H1 (cell line): Measurements from ENCODE around the gene ZBTB24. TPM values are rescaled to one million over a fixed set of nuclear protein-coding genes. Genes with fewer than 3 reads are reported as not detected.

Source experiments
- CTCF ChIA-PET: fragments of 300-600 bp; sonication (Branson Sonifier 250); formaldehyde crosslinking; loops from one replicate; lab custom pipeline; 2021; ENCODE audit not compliant: partially characterized antibody; lab: Charles Lee
- POLR2A ChIA-PET: fragments of 300-600 bp; sonication (Branson Sonifier 250); formaldehyde crosslinking; loops from one replicate; lab custom pipeline; 2021; ENCODE audit warnings: inconsistent platforms; ENCODE audit not compliant: partially characterized antibody; lab: Charles Lee
- DNase-seq, 2 experiments: peaks; one replicate each; pipeline versions ENCODE4 v3.0.0 to v3.0.0-alpha.2; 2010 to 2022; ENCODE audit warnings: low spot score in 2 of 2, low read depth in 1 of 2, mixed read lengths in 1 of 2
- FAIRE-seq: peaks from 2 replicates; lab custom pipeline; 2011; peaks lifted over from hg19 to GRCh38; lab: Jason Lieb, UNC
- H2AFZ ChIP-seq: 2 replicates; pipeline ENCODE4 v1.8.1; 2012; ENCODE audit warnings: low read length, inconsistent platforms
- H2AK5ac ChIP-seq: 2 replicates; pipeline ENCODE4 v1.6.1; 2013; ENCODE audit warnings: low read depth, low read length
- H2BK120ac ChIP-seq: replicated peaks from 2 replicates; pipeline ENCODE3; 2013; ENCODE audit warnings: low read depth, low read length, inconsistent platforms
- H2BK12ac ChIP-seq: 2 replicates; pipeline ENCODE4 v1.6.1; 2013; ENCODE audit warnings: low read depth, low read length
- H2BK15ac ChIP-seq: 2 replicates; pipeline ENCODE4 v1.6.1; 2013; ENCODE audit warnings: low read length
- H2BK20ac ChIP-seq: 2 replicates; pipeline ENCODE4 v1.6.1; 2013; ENCODE audit warnings: low read length
- H2BK5ac ChIP-seq: 2 replicates; pipeline ENCODE4 v1.6.1; 2013; ENCODE audit warnings: low read depth, low read length
- H3K14ac ChIP-seq: 2 replicates; pipeline ENCODE4 v1.6.1; 2013; ENCODE audit warnings: inconsistent platforms; ENCODE audit not compliant: insufficient read length
- H3K18ac ChIP-seq: 2 replicates; pipeline ENCODE4 v1.6.1; 2013; ENCODE audit warnings: low read length; ENCODE audit errors: extremely low read depth
- H3K23ac ChIP-seq: 2 replicates; pipeline ENCODE4 v1.6.1; 2013; ENCODE audit warnings: inconsistent platforms; ENCODE audit not compliant: insufficient read length
- H3K23me2 ChIP-seq: 2 replicates; pipeline ENCODE4 v1.6.1; 2013; ENCODE audit warnings: low read depth, low read length
- H3K27ac ChIP-seq: 2 replicates; pipeline ENCODE4 v1.6.1; 2011; ENCODE audit warnings: low read depth, low read length, inconsistent platforms
- H3K27me3 ChIP-seq, 4 experiments: replicated peaks in 1 of 4; 1 replicate in 1 of 4; 2 replicates in 3 of 4; pipeline versions ENCODE4 v1.6.1 to v1.8.1; 2011 to 2013; ENCODE audit warnings: low read length in 3 of 4, mild to moderate bottlenecking in 3 of 4, inconsistent platforms in 2 of 4, mixed read lengths in 2 of 4, moderate library complexity in 1 of 4; ENCODE audit not compliant: control insufficient read depth in 3 of 4, insufficient read depth in 3 of 4; ENCODE audit errors: extremely low read depth in 1 of 4
- H3K36me3 ChIP-seq, 4 experiments: 2 replicates each; pipeline versions ENCODE4 v1.6.1 to v1.8.1; 2011 to 2013; ENCODE audit warnings: mild to moderate bottlenecking in 4 of 4, low read length in 3 of 4, moderate library complexity in 2 of 4, control low read depth in 1 of 4, inconsistent platforms in 1 of 4; ENCODE audit not compliant: insufficient read depth in 4 of 4, control insufficient read depth in 2 of 4
- H3K4ac ChIP-seq: replicated peaks from 2 replicates; pipeline ENCODE3; 2013; ENCODE audit warnings: low read length, low read depth, mixed read lengths, inconsistent platforms; ENCODE audit not compliant: insufficient read length
- H3K4me1 ChIP-seq, 4 experiments: replicated peaks in 1 of 4; 1 replicate in 1 of 4; 2 replicates in 3 of 4; pipeline versions ENCODE4 v1.6.1 to v1.8.1; 2011 to 2013; ENCODE audit warnings: low read length in 3 of 4, inconsistent platforms in 2 of 4, mixed read lengths in 1 of 4; ENCODE audit not compliant: insufficient read depth in 4 of 4, control insufficient read depth in 3 of 4
- H3K4me2 ChIP-seq, 2 experiments: 2 replicates each; pipeline versions ENCODE4 v1.6.1 to v1.8.1; 2011 to 2013; ENCODE audit warnings: low read depth in 2 of 2, low read length in 2 of 2, control low read depth in 1 of 2, inconsistent platforms in 1 of 2, mild to moderate bottlenecking in 1 of 2; ENCODE audit not compliant: insufficient read depth in 1 of 2
- H3K4me3 ChIP-seq, 4 experiments: fragments of 200-600, 300-600 bp in 1 of 4; sonication (generic), shearing (Covaris generic), sonication (Bioruptor Twin) in 1 of 4; 2 replicates each; pipeline versions ENCODE4 v1.5.1 to v1.8.1; 2011 to 2016; ENCODE audit warnings: low read length in 4 of 4, low read depth in 3 of 4, control low read depth in 2 of 4, inconsistent platforms in 2 of 4, mild to moderate bottlenecking in 2 of 4, mixed read lengths in 1 of 4, moderate library complexity in 1 of 4; ENCODE audit not compliant: insufficient read depth in 2 of 4; ENCODE audit errors: extremely low read depth in 1 of 4
- H3K56ac ChIP-seq: replicated peaks from 2 replicates; pipeline ENCODE3; 2013; ENCODE audit warnings: low read depth, mild to moderate bottlenecking, mixed read lengths, low read length, inconsistent platforms; ENCODE audit not compliant: insufficient read length
- H3K79me1 ChIP-seq: 2 replicates; pipeline ENCODE4 v1.6.1; 2013; ENCODE audit warnings: low read depth, low read length, control low read depth
- H3K79me2 ChIP-seq, 2 experiments: 2 replicates each; pipeline versions ENCODE4 v1.6.1 to v1.8.1; 2012 to 2013; ENCODE audit warnings: low read length in 2 of 2, mild to moderate bottlenecking in 2 of 2, inconsistent platforms in 1 of 2; ENCODE audit not compliant: insufficient read depth in 2 of 2, control insufficient read depth in 1 of 2
- H3K9ac ChIP-seq, 4 experiments: replicated peaks in 1 of 4; 1 replicate in 1 of 4; 2 replicates in 3 of 4; pipeline versions ENCODE4 v1.6.1 to v1.8.1; 2011 to 2013; ENCODE audit warnings: low read depth in 3 of 4, low read length in 3 of 4, control low read depth in 2 of 4, mild to moderate bottlenecking in 2 of 4, moderate library complexity in 2 of 4, inconsistent platforms in 1 of 4; ENCODE audit errors: extremely low read depth in 1 of 4
- H3K9me3 ChIP-seq, 2 experiments: 2 replicates each; pipeline versions ENCODE4 v1.6.1 to v1.8.1; 2012 to 2013; ENCODE audit warnings: mild to moderate bottlenecking in 2 of 2, moderate library complexity in 2 of 2, control low read depth in 1 of 2, inconsistent platforms in 1 of 2, low read depth in 1 of 2, low read length in 1 of 2, mixed read lengths in 1 of 2; ENCODE audit not compliant: insufficient read depth in 2 of 2
- H4K20me1 ChIP-seq, 2 experiments: replicated peaks in 1 of 2; 2 replicates each; pipeline versions ENCODE3 to v1.8.1; 2011 to 2013; ENCODE audit warnings: inconsistent platforms in 2 of 2, low read length in 2 of 2, mild to moderate bottlenecking in 1 of 2; ENCODE audit not compliant: insufficient read depth in 2 of 2, control insufficient read depth in 1 of 2
- H4K5ac ChIP-seq: 2 replicates; pipeline ENCODE4 v1.6.1; 2013; ENCODE audit warnings: low read length, low read depth, mixed read lengths, inconsistent platforms; ENCODE audit not compliant: insufficient read length
- H4K8ac ChIP-seq: 2 replicates; pipeline ENCODE4 v1.8.0; 2013; ENCODE audit warnings: mild to moderate bottlenecking, moderate library complexity, low read length, inconsistent platforms; ENCODE audit not compliant: insufficient read depth; ENCODE audit errors: extremely low read depth
- H4K91ac ChIP-seq: replicated peaks from 2 replicates; pipeline ENCODE3; 2013; ENCODE audit warnings: low read length, mixed read lengths, inconsistent platforms; ENCODE audit not compliant: insufficient read length
- BACH1 ChIP-seq: IDR thresholded peaks from 2 replicates; pipeline ENCODE4 v1.6.1; 2012; ENCODE audit warnings: low read length, improper control_type of control experiment
- BCL11A ChIP-seq, 2 experiments: IDR thresholded peaks; one replicate each; pipeline ENCODE4 v1.6.1; 2011; ENCODE audit warnings: low read depth in 2 of 2, low read length in 2 of 2, mild to moderate bottlenecking in 2 of 2
- CREB1 ChIP-seq: IDR thresholded peaks from 2 replicates; pipeline ENCODE4 v1.6.1; 2012; ENCODE audit warnings: inconsistent platforms
- GABPA ChIP-seq: IDR thresholded peaks from 2 replicates; pipeline ENCODE4 v1.6.1; 2011; ENCODE audit warnings: mild to moderate bottlenecking, low read length, moderate library complexity, borderline replicate concordance; ENCODE audit not compliant: insufficient read depth
- GTF2F1 ChIP-seq: IDR thresholded peaks from 2 replicates; pipeline ENCODE4 v1.6.1; 2012; ENCODE audit warnings: low read depth, low read length, improper control_type of control experiment, borderline replicate concordance
- HDAC2 ChIP-seq, 2 experiments: fragments of 300-600 bp in 1 of 2; sonication (generic) in 1 of 2; IDR thresholded peaks; 2 replicates each; pipeline ENCODE4 v1.6.1; 2011 to 2012; ENCODE audit warnings: low read depth in 2 of 2, low read length in 2 of 2, mild to moderate bottlenecking in 2 of 2, moderate library complexity in 2 of 2, borderline replicate concordance in 1 of 2, inconsistent platforms in 1 of 2
- JUND ChIP-seq: IDR thresholded peaks from 2 replicates; pipeline ENCODE4 v1.6.1; 2011; ENCODE audit warnings: mild to moderate bottlenecking, improper control_type of control experiment, low read length
- NANOG ChIP-seq: IDR thresholded peaks from 2 replicates; pipeline ENCODE4 v1.6.1; 2011; ENCODE audit warnings: low read length, low read depth, mild to moderate bottlenecking, inconsistent platforms; ENCODE audit not compliant: insufficient read depth, poor library complexity, severe bottlenecking
- PHF8 ChIP-seq: fragments of 200-600 bp; sonication (generic); conservative IDR thresholded peaks from 2 replicates; pipeline ENCODE4 v1.7.1; 2012; ENCODE audit warnings: low read depth, mild to moderate bottlenecking, inconsistent platforms, low read length, moderate library complexity
- RFX5 ChIP-seq: IDR thresholded peaks from 2 replicates; pipeline ENCODE4 v1.6.1; 2011; ENCODE audit warnings: low read depth, low read length, improper control_type of control experiment, borderline replicate concordance
- SUZ12 ChIP-seq: fragments of 200-600 bp; sonication (generic); IDR thresholded peaks from 2 replicates; pipeline ENCODE4 v1.6.1; 2012; ENCODE audit warnings: mild to moderate bottlenecking, inconsistent platforms, low read length, moderate library complexity, mixed read lengths
- TBP ChIP-seq: IDR thresholded peaks from 2 replicates; pipeline ENCODE4 v1.6.1; 2011; ENCODE audit warnings: low read depth, low read length, improper control_type of control experiment
- WGBS, 2 experiments: shearing (Covaris generic) in 1 of 2; methylation state at CpG; one replicate each; pipeline versions ENCODE4 v1.1.6 to v1.1.7; 2013 to 2015; ENCODE audit warnings: low lambda C conversion rate in 2 of 2, mixed read lengths in 2 of 2, inconsistent platforms in 1 of 2, low coverage in 1 of 2, missing lambda C conversion rate in 1 of 2; ENCODE audit not compliant: insufficient replicate concordance in 2 of 2, insufficient coverage in 1 of 2, insufficient read length in 1 of 2; ENCODE audit errors: extremely low coverage in 1 of 2, missing lambda C conversion rate in 1 of 2; 5-methylcytosine and 5-hydroxymethylcytosine counted together
- polyA plus RNA-seq, 7 experiments: library from polyadenylated mRNA; depleted of rRNA in 3 of 7; stranded (reverse) in 5 of 7; unstranded in 2 of 7; fragments of >200 nt in 5 of 7; fragments of 200-250 nt in 2 of 7; gene quantifications; 1 replicate in 5 of 7; 2 replicates in 1 of 7; 4 replicates in 1 of 7; pipeline versions ENCODE4 v1.2.1 to v1.2.3, GENCODE V29; 2011 to 2013; ENCODE audit warnings: missing spikeins in 2 of 7, mixed read lengths in 2 of 7
- total RNA-seq: library from RNA; stranded (reverse); fragmentation: NEBNext Ultra II Directional; extraction: Animal tissue kit (Norgen Biotek cat#: 25700); gene quantifications from 2 replicates; pipeline ENCODE4 v1.2.1, GENCODE V29; 2021

Gene ZBTB24
- total and polyA plus RNA-seq, 2 of the 8 experiments (the other 6 are each of a cell fraction or from before 2014, with no cell fraction given), result 7.5 to 21.0 TPM

DNA sequence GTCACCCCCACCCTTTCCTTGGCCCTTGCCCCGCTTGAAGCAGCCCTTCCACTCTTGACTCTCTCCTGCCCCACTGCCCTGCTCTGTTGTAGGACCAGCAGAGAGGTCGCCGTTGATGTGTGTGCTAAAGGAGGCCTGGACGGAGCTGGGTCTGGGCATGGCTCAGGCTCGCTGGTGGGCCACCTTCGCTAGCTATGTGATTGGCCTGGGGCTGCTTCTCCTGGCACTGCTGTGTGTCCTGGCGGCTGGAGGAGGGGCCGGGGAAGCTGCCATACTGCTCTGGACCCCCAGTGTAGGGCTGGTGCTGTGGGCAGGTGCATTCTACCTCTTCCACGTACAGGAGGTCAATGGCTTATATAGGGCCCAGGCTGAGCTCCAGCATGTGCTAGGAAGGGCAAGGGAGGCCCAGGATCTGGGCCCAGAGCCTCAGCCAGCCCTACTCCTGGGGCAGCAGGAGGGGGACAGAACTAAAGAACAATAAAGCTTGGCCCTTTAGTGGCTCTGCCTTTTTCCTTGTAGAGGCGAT lies 39.5 kb downstream of the ZBTB24 start:
- FAIRE-seq (no peak), DNase-seq (no peak)
- H3K27ac ChIP-seq, result no peak overlapping the region
- peaks cover 0 to 3% of the 10 kb centered on the region in 2 experiments; a peak in 1 of 4 replicates for H3K79me2 ChIP-seq
- CTCF ChIA-PET, result interaction anchor here (0.6 to 6.1 kb wide), 7 partner anchors 10 to 610 kb away, joined by 3 to 63 read pairs (median 4); partner anchors contain the start of gene MICAL1
- no peak overlapping the region for H3K4me3 ChIP-seq
- H3K4me1 ChIP-seq, result peaks cover 2 to 9% (median 5%) of the 10 kb centered on the region in 4 experiments
- H3K9me3 ChIP-seq, result no peaks in the 10 kb centered on the region
- no peak overlapping the region for H2BK20ac ChIP-seq
- no peak overlapping the region for H3K23ac ChIP-seq
- no peak overlapping the region for H3K4me2 ChIP-seq
- peaks cover 11 to 44% (median 23%) of the 10 kb centered on the region in 4 experiments; a peak in 6 of 8 replicates for H3K36me3 ChIP-seq
- no peaks in the 10 kb centered on the region; the same call in none of the 2 replicates for H3K79me1 ChIP-seq
- peaks cover 0 to 2% (median 0%) of the 10 kb centered on the region in 4 experiments; a peak in 1 of 7 replicates for H3K27me3 ChIP-seq
- no peak overlapping the region for H2BK12ac ChIP-seq
- H3K23me2 ChIP-seq, result peaks cover 5% of the 10 kb centered on the region; the same call in 1 of the 2 replicates
- no peak overlapping the region for H3K18ac ChIP-seq
- 91% methylated on average over 10 of the region's 10 CpGs; no CpG with 5 or more reads in 1 of the 2 experiments for WGBS, 2 experiments
- no peak overlapping the region for H2BK120ac ChIP-seq
- H4K8ac ChIP-seq, result no peak overlapping the region
- no peak overlapping the region for H3K9ac ChIP-seq
- H2AFZ ChIP-seq, result no peak overlapping the region
- no peak overlapping the region for H3K14ac ChIP-seq
- no peak overlapping the region; the same call in 1 of the 2 replicates for H2BK5ac ChIP-seq
- no peak overlapping the region for H3K56ac ChIP-seq
- no peak overlapping the region for H3K4ac ChIP-seq
- no peak overlapping the region for H4K5ac ChIP-seq
- no peak overlapping the region for H2AK5ac ChIP-seq
- peaks cover 6 to 14% of the 10 kb centered on the region in 2 experiments for H4K20me1 ChIP-seq
- POLR2A ChIA-PET, result interaction anchor here (1.7 to 5.8 kb wide), 2 partner anchors 10 to 26 kb away, joined by 5 to 85 read pairs; partner anchors contain the start of gene MICAL1
- H4K91ac ChIP-seq, result no peak overlapping the region
- H2BK15ac ChIP-seq, result no peak overlapping the region
- no peak for TF ChIP-seq RFX5
- no peak for TF ChIP-seq JUND
- TF ChIP-seq NANOG, result no peak
- no peak for TF ChIP-seq BCL11A (IDR thresholded peaks at IDR 0.05; ENCODE audit: low read depth in 2 of 2, low read length in 2 of 2)
- TF ChIP-seq PHF8, result no peak
- no peak for TF ChIP-seq HDAC2 (IDR thresholded peaks at IDR 0.05; ENCODE audit: borderline replicate concordance in 1 of 2, low read depth in 2 of 2, low read length in 2 of 2)
- TF ChIP-seq BACH1, result no peak
- no peak for TF ChIP-seq CREB1
- no peak for TF ChIP-seq GABPA
- TF ChIP-seq GTF2F1, result no peak
- TF ChIP-seq TBP, result no peak
- no peak for TF ChIP-seq SUZ12
